Urinary bladder (tissue), 4 donors: ENCODE data around the gene TRIM60. TPM values are rescaled to one million over a fixed set of nuclear protein-coding genes. Genes with fewer than 3 reads are reported as not detected.
"Not testable (repeated sequence)": the region's sequence is repeated elsewhere in the genome, so short reads cannot be mapped to it uniquely, and the experiment has no call there.

ENCODE experiments used
- DNase-seq: peaks from one replicate; pipeline ENCODE4 v3.0.0-alpha.2; 2015; ENCODE audit errors: extremely low spot score
- H3K27ac ChIP-seq: one replicate; pipeline ENCODE4 v1.5.1; 2013; ENCODE audit warnings: low read depth, mild to moderate bottlenecking, moderate library complexity
- H3K36me3 ChIP-seq: one replicate; pipeline ENCODE4 v1.6.1; 2013; ENCODE audit warnings: mild to moderate bottlenecking, moderate library complexity; ENCODE audit not compliant: insufficient read depth
- H3K4me1 ChIP-seq: one replicate; pipeline ENCODE4 v1.6.1; 2013; ENCODE audit warnings: mild to moderate bottlenecking, moderate library complexity; ENCODE audit not compliant: insufficient read depth
- H3K4me3 ChIP-seq: one replicate; pipeline ENCODE4 v1.5.1; 2013; ENCODE audit warnings: low read depth, low read length
- WGBS: extraction: QIAGEN DNeasy Blood & Tissue Kit; methylation state at CpG from one replicate; pipeline ENCODE4 v1.1.7; 2013; 5-methylcytosine and 5-hydroxymethylcytosine counted together
- polyA plus RNA-seq: library from polyadenylated mRNA; stranded (reverse); fragments of 200-250 nt; gene quantifications from one replicate; pipeline ENCODE4 v1.2.3, GENCODE V29; 2013
- total RNA-seq: library from RNA; depleted of rRNA; stranded (reverse); fragments of >200 nt; gene quantifications from one replicate; pipeline ENCODE4 v1.2.3, GENCODE V29; 2014
- donor health status: healthy with polysubstance abuse.
- donor health status: healthy.

TRIM60 gene
- total RNA-seq: not detected
- polyA plus RNA-seq: not detected

DNA sequence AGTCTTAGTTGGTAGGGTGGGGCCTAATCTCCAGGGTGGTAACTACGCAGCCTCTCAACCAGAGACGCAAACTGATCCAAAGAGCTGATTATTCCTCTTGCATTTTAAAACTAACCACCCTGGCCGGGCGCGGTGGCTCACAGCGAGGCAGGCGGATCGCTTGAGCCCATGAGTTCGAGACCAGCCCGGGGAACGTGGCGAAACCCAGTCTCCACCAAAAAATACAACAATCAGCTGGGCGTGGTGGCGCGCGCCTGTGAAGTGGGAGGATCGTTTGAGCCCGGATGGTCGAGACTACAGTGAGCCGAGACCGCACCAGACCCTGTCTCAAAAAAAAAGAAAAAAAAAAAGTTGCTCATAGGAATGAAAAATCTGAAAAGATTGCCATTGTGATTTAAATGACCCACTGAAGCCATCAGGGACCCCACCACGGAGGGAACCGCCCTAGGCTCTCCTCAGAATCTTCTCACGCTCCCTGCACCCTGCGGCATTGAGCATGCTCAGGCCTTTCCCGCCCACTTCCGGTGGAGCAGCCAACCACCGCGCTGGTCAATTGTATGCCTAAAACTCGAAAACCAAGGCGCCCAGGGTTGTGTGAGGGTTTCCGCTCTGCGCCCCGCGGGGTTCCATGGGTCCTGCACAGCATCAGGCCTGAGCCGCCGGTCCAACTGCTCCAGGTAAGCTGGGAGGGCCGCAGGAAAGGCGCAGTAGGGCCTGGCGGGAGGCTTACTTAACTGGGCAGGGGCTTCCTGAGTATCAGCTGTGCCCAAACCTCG is at the start of gene TRIM60:
TRIM60 (plus strand) TSS at position 564 of the 776 bp plus-strand sequence. CDS start 8,074 bp downstream, outside the sequence.
- Histone ChIP-seq H3K4me3 (no peak within 1 kb of the TSS), H3K27ac (no peak within 1 kb of the TSS), H3K4me1 (no peaks in the 10 kb centered on the region), H3K36me3 (no peaks in the 10 kb centered on the region)
- WGBS: 95% methylated on average over 41 of the region's 41 CpGs
- no peak for DNase-seq

DNA sequence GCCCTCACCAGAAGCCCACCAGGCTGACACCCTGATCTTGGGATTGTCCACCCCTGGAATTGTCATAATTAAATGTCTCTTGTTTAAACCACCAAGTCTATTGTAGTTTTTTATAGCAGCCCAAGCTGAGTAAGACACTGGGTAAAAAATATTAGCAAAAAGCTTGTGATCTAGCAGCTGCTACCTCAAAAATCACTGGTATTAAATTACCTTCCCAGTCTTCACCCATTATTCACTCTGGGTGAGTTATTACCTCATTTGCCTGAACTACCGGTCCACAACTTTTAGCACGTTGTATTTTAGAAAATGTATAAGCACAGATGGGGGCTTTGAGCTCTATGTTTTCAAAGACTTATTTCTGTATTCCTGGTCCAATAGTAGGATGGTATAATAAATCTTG is 42.3 kb upstream of the TRIM60 start:
- no peak overlapping the region for H3K4me3 ChIP-seq
- no peak overlapping the region for H3K27ac ChIP-seq
- no peaks in the 10 kb centered on the region for H3K36me3 ChIP-seq
- WGBS: 73% methylated on average over 2 of the region's 2 CpGs
- no peaks in the 10 kb centered on the region for H3K4me1 ChIP-seq
- DNase-seq: no peak

DNA sequence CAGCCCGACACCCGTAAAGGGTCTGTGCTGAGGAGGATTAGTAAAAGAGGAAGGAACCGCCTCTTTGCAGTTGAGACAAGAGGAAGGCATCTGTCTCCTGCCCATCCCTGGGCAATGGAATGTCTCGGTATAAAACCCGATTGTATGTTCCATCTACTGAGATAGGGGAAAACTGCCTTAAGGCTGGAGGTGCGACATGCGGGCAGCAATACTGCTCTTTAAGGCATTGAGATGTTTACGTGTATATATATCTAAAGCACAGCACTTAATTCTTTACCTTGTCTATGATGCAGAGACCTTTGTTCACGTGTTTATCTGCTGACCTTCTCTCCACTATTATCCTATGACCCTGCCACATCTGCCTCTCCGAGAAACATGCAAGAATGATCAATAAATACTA is 41.0 kb upstream of the TRIM60 start:
- H3K4me1 ChIP-seq, H3K36me3 ChIP-seq, H3K27ac ChIP-seq, H3K4me3 ChIP-seq, DNase-seq: not testable (repeated sequence)
- WGBS: 78% methylated on average over 10 of the region's 10 CpGs

DNA sequence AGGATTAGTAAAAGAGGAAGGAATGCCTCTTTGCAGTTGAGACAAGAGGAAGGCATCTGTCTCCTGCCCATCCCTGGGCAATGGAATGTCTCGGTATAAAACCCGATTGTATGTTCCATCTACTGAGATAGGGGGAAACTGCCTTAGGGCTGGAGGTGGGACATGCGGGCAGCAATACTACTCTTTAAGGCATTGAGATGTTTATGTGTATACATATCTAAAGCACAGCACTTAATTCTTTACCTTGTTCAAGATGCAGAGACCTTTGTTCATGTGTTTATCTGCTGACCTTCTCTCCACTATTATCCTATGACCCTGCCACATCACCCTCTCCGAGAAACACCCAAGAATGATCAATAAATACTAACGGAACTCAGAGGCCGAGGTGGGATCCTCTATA is 35.7 kb upstream of the TRIM60 start:
- H3K27ac ChIP-seq, H3K36me3 ChIP-seq, H3K4me1 ChIP-seq, H3K4me3 ChIP-seq, DNase-seq: not testable (repeated sequence)
- 85% methylated on average over 6 of the region's 6 CpGs for WGBS

DNA sequence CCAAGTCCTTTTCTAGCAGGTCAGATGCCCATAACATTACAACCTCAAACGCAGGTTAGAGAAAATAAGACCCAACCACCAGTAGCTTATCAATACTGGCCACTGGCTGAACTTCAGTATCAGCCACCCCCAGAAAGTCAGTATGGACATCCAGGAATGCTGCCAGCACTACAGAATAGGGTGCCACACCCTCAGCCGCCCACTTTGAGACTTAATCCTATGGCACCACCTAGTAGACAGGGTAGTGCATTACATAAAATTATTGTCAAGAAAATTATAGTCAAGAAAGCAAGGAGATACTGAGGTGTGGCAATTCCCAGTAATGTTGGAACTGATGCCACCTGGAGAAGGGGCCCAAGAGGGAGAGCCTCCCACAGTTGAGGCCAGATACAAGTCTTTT is 34.5 kb upstream of the TRIM60 start:
- no peak for DNase-seq

DNA sequence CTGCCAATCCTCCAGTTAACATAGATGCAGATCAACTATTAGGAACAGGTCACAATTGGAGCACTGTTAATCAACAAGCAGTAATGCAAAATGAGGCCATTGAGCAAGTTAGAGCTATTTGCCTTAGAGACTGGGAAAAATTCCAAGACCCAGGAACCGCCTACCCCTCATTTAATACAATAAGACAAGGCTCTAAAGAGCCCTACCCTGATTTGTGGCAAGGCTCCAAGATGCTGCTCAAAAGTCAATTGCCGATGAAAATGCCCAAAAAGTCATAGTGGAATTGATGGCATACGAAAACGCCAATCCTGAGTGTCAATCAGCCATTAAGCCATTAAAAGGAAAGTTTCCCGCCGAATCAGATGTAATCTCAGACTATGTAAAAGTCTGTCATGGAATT is 33.9 kb upstream of the TRIM60 start:
- Histone ChIP-seq H3K36me3 (no peaks in the 10 kb centered on the region), H3K27ac (no peak overlapping the region), H3K4me3 (no peak overlapping the region), H3K4me1 (no peaks in the 10 kb centered on the region)
- WGBS: 78% methylated on average over 6 of the region's 6 CpGs
- DNase-seq: no peak

More for the DNA sequence above, 34.5 kb upstream of the TRIM60 start:
- no peak overlapping the region for H3K27ac ChIP-seq
- H3K36me3 ChIP-seq: no peaks in the 10 kb centered on the region
- 86% methylated on average over 2 of the region's 2 CpGs for WGBS
- H3K4me3 ChIP-seq: no peak overlapping the region
- no peaks in the 10 kb centered on the region for H3K4me1 ChIP-seq

DNA sequence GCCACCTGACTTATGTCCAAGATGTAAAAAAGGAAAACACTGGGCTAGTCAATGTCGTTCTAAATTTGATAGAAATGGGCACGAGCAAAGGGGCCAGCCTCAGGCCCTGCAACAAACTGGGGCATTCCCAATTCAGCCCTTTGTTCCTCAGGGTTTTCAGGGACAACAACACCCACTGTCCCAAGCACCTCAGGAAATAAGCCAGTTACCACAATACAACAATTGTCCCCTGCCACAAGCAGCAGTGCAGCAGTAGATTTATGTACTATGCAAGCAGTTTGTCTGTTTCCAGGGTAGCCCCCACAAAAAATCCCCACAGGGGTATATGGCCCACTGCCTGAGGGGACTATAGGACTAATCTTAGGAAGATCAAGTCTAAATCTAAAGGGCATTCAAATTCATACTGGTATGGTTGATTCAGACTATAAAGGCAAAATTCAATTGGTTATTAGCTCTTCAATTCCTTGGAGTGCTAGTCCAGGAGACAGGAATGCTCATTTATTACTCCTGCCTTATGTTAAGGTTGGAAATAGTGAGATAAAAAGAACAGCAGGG is 33.2 kb upstream of the TRIM60 start:
- not testable (repeated sequence) for H3K36me3 ChIP-seq, DNase-seq, H3K4me1 ChIP-seq, H3K4me3 ChIP-seq, H3K27ac ChIP-seq
- 68% methylated on average over 2 of the region's 2 CpGs for WGBS

DNA sequence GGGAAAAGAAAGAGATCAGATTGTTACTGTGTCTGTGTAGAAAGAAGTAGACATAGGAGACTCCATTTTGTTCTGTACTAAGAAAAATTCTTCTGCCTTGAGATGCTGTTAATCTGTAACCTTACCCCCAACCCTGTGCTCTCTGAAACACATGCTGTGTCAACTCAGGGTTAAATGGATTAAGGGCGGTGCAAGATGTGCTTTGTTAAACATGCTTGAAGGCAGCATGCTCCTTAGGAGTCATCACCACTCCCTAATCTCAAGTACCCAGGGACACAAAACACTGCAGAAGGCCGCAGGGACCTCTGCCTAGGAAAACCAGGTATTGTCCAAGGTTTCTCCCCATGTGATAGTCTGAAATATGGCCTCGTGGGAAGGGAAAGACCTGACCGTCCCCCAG is 29.8 kb upstream of the TRIM60 start:
- 61% methylated on average over 4 of the region's 4 CpGs for WGBS
- H3K36me3 ChIP-seq, H3K4me3 ChIP-seq, DNase-seq, H3K27ac ChIP-seq, H3K4me1 ChIP-seq: not testable (repeated sequence)

DNA sequence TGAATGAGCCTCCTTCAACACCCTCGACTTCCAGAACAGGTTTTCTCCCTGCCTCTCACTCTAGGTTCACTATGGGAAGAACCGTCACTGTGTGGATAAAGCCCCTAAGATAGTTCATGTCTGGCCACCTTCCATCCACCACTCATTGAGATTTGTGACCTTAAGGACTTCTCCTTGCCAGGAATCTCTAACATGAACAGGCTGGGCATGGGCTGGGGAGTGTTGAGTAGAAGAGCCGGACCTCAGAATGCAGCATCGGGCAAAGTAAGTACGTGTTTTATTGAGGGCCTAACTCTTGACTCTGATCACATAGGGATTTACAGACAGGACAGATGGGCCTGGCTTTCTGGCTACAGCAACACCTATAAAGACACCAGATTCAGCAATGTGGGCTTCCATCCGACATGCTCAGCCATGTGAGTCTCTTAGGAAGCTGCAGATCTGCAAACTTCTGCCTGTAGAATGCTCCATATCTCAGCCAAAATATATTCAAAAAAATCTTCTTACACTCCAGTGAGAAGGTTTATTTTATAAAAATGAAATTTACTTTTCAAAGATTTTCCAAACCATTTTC is 26.4 kb upstream of the TRIM60 start:
- WGBS: 61% methylated on average over 6 of the region's 6 CpGs
- no peak for DNase-seq
- H3K4me3 ChIP-seq: no peak overlapping the region
- no peak overlapping the region for H3K27ac ChIP-seq
- no peaks in the 10 kb centered on the region for H3K4me1 ChIP-seq
- H3K36me3 ChIP-seq: no peaks in the 10 kb centered on the region

DNA sequence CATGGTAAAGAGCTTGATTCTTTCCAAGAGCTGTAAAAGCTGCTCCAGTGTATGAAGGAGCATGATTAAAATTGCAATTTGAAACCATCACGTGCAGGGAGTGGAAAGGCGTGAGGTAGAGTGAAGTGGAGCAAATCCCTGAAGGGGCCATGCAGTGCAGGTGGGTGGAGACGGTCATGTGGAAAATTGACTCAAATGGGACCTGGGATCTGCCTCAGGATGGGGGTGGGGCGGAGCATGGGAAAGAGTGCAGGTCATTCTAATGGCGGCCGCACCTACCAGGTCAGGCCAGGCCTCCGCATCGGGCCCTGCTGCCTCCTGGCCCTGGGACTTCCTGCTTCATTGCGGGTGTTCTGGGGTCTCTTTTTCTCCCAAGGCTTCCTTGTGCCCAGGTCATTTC is 25.3 kb upstream of the TRIM60 start:
- DNase-seq: no peak
- Histone ChIP-seq H3K36me3 (no peaks in the 10 kb centered on the region), H3K4me3 (no peak overlapping the region), H3K27ac (no peak overlapping the region), H3K4me1 (no peaks in the 10 kb centered on the region)
- 85% methylated on average over 9 of the region's 9 CpGs for WGBS

DNA sequence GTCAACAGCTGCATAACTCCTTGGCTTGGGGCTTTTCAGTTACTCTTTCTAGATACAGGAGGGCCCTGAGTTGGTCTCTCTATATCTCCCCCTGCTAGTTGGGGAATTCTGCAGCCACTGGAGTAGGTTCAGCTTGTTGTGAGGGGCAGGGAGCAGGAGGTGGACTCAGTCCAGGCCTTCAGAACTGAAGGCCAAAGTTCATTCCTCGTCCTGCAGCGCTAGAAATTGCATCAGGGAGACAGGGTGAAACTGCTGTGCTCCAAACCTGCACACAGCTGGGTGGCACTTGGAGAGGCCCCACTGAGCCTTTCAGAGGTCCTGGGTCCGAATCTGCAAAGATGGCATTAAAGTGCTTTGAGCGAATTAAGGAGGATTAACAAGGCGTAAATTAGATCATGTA is 24.9 kb upstream of the TRIM60 start:
- Histone ChIP-seq H3K36me3 (no peaks in the 10 kb centered on the region), H3K4me1 (no peaks in the 10 kb centered on the region), H3K27ac (no peak overlapping the region), H3K4me3 (no peak overlapping the region)
- WGBS: 87% methylated on average over 5 of the region's 5 CpGs
- DNase-seq: no peak

DNA sequence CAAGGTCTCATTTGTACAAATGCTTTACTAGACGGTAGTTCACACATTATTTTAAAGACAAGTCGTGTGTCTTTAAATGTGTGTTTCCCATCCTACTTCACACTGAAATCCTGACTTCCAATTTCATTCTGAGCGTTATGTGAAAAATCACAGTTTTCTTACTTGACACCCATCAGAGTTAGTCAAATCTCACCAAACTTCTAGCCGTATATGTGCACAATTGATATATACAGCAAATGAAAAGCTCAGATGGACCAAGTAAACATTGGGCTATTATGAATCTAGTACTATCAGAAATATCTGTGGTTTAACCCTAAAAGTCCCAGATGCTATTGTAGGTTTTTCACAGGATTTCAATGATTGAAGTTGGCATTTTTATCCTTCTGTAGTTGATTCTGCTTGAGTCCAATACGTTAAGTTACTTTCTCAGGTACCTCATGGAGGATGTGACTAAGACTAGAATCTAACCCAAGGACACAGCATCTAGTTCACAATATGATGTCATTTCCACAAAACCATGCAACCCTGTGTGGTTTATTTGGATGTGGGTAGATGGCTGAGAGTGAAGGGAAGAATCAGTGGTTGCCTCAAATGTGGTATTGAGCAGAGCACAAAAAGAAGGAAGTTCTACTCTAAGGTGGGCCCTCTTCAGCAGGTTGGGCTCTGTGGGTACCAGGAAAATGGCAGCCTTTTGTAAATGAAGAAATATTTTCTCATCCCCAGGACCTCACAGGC is 22.1 kb upstream of the TRIM60 start:
- no peak for DNase-seq
- H3K36me3 ChIP-seq: no peaks in the 10 kb centered on the region
- H3K27ac ChIP-seq: no peak overlapping the region
- H3K4me1 ChIP-seq: no peaks in the 10 kb centered on the region
- 77% methylated on average over 5 of the region's 5 CpGs for WGBS
- no peak overlapping the region for H3K4me3 ChIP-seq

DNA sequence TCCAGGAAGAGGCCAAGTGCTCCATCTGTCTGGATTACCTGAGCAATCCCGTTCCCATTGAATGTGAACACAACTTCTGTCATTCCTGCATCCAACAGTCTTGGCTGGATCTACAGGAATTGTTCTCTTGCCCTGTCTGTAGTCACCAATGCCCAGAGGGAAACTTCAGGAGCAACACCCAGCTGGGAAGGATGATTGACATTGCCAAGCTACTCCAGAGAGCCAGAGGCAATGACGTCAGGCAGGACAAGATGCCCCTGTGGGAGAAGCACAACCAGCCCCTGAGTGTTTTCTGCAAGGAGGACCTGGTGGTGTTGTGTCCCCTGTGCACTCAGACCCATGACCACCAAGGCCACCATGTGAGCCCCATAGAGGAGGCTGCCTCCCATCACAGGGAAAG is 21.3 kb upstream of the TRIM60 start:
- WGBS: 75% methylated on average over 2 of the region's 2 CpGs
- no peaks in the 10 kb centered on the region for H3K4me1 ChIP-seq
- no peak overlapping the region for H3K27ac ChIP-seq
- no peaks in the 10 kb centered on the region for H3K36me3 ChIP-seq
- DNase-seq: no peak
- no peak overlapping the region for H3K4me3 ChIP-seq

DNA sequence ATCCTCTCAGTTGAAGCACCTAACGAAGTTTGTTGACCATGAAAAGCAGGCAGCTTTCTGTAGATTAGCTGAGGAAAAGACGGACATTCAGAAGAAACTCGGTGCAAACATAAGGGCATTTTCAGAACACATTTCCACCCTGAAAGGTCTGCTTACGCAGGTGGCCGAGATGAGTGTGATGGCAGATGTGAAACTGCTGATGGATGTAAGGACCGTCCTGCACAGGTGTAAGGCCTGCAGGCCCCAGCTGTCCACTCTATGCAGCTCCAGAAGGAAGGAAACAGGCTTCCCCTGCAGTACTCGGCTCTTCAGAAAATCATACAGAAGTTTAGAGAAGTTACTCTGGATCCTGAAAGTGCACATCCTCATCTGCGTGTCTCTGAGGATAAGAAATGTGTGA is 20.8 kb upstream of the TRIM60 start:
- DNase-seq: no peak
- WGBS: 87% methylated on average over 8 of the region's 8 CpGs
- no peaks in the 10 kb centered on the region for H3K4me1 ChIP-seq
- H3K36me3 ChIP-seq: no peaks in the 10 kb centered on the region
- H3K27ac ChIP-seq: no peak overlapping the region
- no peak overlapping the region for H3K4me3 ChIP-seq
